Cardiac septum (tissue), 1 donor: Measurements from ENCODE around the gene CBFA2T3. TPM values are rescaled to one million over a fixed set of nuclear protein-coding genes. Genes with fewer than 3 reads are reported as not detected.
"Not testable (repeated sequence)": the region's sequence is repeated elsewhere in the genome, so short reads cannot be mapped to it uniquely, and the experiment has no call there.

Source experiments
- DNase-seq: peaks from one replicate; pipeline ENCODE4 v3.0.0-alpha.2; 2020; ENCODE audit warnings: low spot score
- intact Hi-C: fragments of 100-400 bp; cut with DNase I; formaldehyde crosslinking; loops from one replicate; pipeline ENCODE4 v1.14.0; 2022
- long read RNA-seq: library from polyadenylated mRNA; unstranded; transcript quantifications from one replicate; pipeline ENCODE4 v2.0.0, GENCODE V29; 2021
- total RNA-seq: library from RNA; stranded (reverse); fragmentation: NEBNext Ultra II Directional; extraction: Animal tissue kit (Norgen Biotek cat#: 25700); gene quantifications from one replicate; pipeline ENCODE4 v1.2.1, GENCODE V29; 2021
- donor health status: DM: no; HTN: no; CAD: no.

The CBFA2T3 gene
- 5.9 TPM for total RNA-seq
- long read RNA-seq, full-length matches to known transcripts, result 1 of 9 reads
- long read RNA-seq, partial matches to known transcripts, result 6 of 9 reads
- long read RNA-seq, other reads (novel, unspliced or antisense), result 2 of 9 reads

DNA sequence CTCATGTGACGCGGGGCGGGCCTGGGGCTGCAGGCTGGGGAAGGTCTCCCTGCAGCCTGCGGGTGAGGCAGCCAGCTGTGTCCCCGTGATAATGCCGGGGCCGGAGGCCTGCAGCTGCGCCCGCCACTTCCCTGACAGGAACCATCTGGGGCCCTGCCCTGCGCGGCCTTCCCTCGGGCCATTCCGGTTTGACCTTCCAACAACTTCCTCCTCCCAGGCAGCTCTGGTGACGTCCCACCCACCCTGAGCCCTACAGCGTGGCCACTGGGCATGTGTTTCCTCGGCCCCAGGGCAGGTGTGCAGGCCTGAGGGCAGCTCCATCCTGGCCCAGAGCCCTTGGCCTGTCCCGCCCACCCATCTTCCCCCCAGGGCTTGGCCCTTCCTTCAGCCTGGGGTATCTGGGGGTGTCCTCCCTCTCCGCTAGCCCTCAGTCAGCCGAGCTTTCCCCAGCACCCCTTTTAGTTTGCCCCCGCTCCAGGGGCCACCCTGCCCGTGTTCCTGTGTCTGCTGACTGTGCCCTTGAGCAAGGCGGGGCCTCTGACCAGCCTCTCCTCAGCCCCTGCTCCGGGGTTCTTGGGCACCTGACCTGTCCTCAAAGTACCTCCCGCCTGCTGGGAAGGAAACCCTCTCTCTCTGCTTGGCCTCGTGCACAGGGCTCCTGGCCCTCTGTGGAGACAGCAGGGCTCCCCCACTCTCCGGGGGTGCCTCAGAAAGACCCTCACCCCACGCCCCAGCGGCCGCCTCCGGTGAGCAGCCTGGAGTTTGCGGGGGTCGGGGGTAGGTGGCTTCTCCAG, at the start of gene CBFA2T3:
Gene CBFA2T3 (minus strand): TSS at position 190 of the 794 bp plus-strand sequence. CDS start 400 bp downstream, outside the sequence.
- intact Hi-C loops, result no loop called here
- peak; percentile 94 for DNase-seq

DNA sequence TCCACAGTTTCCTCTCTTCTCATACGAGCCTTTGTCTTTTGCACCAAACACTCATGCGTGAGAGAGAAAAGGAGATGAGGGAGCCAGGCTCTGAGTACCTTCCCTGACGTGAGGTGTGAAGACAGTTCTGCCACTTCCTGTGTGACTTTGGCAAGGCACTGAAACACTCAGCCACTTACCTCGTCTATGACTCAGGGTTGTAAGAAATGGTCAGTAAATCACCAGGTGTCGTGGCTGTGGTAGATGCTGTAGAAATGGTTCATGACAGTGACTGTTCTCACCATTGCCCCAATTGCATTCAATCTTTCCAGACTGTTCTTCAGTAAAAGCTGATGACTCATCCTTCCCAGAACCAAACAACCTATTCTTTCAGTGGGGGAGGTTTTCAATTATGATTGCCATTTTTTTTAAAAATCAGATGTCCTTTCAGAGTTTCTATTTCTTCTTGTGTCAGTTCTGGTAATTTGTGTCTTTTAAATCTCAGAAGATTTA, 49.2 kb upstream of the CBFA2T3 start:
- no peak for DNase-seq
- intact Hi-C loops, result no loop called here

DNA sequence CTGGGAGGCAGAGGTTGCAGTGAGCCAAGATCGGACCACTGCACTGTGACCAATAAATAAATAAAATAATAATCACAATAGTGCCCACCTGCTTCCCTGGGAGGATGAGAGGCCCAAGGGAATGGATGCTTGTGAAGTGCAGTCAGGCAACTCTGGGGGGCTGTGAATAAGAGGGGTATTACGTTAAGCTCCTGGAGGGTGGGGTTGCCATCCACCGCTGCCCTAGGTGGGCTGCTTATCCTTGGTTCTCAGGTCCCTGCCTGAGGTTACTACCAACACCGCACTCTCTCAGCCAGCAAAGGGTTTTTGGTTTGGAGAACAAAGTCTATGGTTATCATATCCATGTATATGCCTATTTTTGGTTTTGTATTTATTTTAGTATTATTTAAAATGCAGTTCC, 48.6 kb upstream of the CBFA2T3 start:
- no peak for DNase-seq
- intact Hi-C loops, result no loop called here

DNA sequence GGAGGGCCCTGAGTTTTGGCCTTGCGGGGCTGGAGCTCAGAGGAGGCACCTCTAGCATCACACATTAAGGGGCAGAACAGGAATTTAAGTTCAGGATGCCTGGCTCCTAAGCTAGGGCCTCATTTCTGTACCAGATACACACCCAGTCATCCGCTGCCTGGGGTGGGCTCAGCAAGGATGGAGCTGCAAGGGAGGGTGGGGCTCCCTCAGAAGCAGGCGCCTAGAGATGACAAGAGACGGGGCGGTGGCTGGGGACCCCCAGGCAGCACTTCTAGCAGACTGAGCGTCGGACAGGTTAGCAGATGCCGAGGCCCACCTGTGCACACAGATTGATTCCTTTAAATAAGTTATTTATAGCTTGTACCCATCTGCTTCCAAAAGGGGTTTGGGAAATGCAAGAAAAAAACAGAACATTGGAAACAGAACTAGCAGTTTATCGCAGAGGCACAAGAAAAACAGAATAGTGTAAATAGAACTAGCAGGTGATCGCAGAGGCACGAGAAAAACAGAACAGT, 47.6 kb upstream of the CBFA2T3 start:
- no peak for DNase-seq
- intact Hi-C loops, result no loop called here

DNA sequence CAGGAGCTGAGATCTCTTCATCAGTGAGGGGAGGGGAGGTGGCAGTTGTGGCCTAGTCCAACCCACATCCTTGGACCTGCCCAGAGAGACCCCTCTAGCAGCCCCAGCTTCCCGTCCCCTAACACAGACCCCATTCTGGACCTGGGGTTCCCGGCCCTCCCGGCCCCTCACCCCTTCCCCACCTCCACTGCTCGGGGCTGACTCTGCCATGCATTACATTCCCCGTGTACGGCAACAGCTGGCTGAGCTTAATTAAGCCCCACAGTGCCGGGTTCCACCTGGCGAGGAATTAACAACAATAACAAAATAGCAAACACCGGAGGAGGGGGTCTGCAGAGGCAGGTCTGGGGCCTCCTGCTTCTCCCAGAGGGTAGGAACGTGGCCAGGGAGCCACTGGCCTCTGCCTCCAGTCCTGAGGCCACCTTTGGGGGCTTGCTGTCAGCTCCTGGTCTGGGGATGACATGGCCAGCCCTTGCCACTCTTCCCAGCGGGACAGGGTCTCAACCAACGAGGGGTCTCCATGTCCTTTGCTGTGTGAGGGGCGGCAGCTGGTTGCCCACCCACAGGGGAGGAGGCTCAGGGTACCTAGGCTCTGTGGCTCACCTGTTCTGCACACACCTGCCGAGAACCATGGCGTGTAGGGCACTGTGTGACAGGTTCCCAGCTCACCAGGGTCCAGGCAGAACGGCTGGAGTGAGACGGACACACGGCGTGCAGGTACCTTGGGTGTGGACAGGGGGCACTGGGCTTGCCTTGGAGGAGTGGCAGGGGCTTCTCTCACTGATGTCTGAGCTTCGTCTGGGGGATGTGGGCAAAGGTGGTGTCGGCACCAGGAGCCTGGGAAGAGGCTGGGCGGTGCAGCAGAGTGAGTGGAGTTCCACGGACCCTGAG, 46.9 kb upstream of the CBFA2T3 start:
- intact Hi-C loops, result no loop called here
- DNase-seq, result no peak

DNA sequence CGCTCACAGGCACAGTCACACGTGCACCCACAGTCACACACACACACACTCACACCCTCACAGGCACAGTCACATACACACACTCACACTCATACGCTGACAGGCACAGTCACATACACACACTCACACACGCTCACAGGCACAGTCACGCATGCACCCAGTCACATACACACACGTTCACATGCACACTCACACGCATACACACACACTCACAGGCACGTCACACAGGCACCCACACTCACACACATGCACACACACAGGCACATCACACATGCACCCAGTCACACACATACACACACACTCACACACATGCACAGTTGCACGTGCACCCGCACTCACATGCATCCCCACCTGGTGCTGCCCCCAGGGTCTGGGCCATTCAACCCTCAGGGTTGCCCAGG, 46.1 kb upstream of the CBFA2T3 start:
- intact Hi-C loops, result no loop called here
- DNase-seq, result no peak

DNA sequence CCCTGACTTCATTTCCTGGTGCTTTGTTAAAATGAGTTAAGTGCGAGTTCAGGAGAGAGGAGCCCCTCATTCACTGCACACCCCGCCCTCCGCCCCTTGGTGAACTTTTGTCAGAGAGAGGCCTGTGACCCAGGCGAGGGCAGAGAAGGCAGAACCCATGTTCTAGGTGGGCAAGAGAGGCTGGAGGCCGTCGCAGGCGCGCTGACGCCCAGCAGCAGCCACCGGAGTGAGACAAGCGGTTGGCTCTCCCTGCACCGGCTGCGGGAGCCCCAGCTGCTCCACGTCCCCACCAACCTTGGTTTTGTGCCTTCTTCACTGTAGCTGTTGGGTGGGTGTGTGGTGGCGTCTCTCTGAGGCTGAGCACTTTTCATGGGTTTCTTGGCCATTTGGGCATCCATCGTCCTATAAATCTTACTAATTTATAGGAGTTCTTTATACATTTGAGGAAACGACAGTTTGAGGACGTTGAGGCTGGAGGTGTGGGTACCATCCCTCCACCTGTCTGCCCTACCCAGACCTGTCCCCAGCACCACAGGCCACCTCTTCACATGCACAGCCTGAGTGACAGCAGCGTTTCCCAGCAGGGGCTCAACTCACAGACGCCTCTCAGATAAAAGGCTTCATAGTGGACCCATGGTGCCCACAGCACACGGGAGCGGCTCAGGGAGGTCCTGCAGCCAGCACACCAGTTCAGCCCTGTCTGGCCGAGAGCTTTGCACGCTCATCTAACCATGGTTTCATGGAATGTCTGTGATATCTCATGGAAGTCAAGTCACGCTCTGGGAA, 45.2 kb upstream of the CBFA2T3 start:
- no peak for DNase-seq
- intact Hi-C loops, result no loop called here

DNA sequence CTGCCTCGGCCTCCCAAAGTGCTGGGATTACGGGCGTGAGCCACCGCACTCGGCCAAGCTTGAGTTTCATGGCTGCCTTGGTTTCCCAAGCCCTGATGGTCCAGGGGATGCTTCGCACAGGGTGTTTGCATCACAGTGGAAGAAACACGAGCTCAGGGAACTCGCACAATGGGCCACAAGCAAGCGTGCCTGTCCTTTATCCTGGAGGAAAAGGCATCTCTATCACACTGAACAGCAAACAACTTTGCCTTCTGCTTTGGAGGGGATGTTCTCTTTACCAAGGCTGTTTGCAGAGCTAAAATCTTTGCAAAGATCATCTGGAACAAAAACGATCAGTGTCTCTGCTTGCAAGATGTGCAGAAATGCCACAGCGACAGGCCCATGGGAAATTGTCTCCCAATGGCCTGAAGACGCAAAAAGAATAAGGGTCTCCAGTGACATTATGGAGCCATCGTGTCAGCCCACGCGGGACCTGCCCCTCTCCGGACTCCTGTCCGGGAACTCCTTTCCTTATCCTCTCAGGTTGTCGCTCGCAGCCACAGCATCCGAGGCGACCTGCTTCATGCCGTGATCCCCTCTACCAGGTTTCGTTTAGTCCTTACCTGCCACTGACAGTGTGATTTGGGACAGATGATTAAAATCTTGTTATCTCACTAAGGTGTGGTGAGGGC, 44.1 kb upstream of the CBFA2T3 start:
- intact Hi-C loops, result no loop called here

DNA sequence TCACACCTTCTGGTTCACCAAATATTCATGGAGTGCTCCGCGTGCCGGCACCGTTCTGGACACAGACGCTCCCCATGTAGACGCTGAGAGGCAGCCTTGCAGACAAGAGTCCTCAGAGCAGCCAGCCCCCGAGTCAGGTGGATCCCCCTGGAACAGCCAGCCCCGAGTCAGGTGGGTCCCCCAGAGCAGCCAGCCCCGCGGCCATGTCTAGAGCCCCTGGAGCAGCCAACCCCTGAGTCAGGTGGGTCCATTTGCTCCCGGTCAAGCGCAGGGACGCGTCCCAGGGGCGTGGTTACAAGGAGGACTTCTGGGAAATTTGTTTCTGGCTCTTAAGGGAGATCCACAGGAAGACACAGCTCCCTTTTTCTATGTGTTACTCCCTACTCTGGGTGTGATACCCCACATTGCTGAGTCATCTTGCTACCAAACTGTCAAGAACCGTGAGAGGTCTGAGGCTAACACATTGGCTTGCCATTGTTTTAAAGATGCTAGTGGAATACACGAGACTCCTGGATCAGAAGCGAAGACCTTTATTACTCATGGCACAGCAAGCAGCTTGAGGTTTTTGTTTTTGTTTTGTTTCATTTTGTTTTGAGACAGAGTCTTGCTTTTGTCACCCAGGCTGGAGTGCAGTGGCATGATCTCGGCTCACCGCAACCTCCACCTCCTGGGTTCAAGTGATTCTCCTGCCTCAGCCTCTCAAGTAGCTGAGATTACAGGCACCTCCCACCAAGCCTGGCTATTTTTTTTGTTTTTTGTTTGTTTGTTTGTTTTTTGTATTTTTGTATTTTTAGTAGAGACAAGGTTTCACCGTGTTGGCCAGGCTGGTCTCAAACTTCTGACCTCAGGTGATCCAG, 43.3 kb upstream of the CBFA2T3 start:
- no peak for DNase-seq

More for the DNA sequence above, 44.1 kb upstream of the CBFA2T3 start:
- no peak for DNase-seq

DNA sequence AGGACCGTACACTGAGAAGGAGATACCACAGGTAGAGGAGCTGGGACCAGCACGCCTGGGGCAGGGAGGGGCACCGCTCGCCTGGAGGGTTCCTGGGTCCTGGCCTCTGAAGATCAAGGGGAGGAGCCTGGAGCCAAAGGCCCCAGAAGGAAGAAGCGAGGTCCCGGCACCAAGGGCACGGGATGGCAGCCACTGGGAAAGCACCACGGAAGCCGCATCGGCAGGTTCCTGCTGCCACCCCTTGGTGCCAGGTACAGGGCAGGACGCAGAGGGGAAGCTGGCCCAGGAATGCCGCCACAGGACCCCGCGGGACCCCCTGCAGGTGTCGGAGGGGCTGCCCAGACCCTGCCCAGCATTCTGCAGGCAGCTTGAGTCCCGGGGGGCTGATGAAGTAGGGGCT, 42.5 kb upstream of the CBFA2T3 start:
- intact Hi-C loops, result no loop called here
- no peak for DNase-seq

More for the DNA sequence above, 43.3 kb upstream of the CBFA2T3 start:
- intact Hi-C loops, result no loop called here

DNA sequence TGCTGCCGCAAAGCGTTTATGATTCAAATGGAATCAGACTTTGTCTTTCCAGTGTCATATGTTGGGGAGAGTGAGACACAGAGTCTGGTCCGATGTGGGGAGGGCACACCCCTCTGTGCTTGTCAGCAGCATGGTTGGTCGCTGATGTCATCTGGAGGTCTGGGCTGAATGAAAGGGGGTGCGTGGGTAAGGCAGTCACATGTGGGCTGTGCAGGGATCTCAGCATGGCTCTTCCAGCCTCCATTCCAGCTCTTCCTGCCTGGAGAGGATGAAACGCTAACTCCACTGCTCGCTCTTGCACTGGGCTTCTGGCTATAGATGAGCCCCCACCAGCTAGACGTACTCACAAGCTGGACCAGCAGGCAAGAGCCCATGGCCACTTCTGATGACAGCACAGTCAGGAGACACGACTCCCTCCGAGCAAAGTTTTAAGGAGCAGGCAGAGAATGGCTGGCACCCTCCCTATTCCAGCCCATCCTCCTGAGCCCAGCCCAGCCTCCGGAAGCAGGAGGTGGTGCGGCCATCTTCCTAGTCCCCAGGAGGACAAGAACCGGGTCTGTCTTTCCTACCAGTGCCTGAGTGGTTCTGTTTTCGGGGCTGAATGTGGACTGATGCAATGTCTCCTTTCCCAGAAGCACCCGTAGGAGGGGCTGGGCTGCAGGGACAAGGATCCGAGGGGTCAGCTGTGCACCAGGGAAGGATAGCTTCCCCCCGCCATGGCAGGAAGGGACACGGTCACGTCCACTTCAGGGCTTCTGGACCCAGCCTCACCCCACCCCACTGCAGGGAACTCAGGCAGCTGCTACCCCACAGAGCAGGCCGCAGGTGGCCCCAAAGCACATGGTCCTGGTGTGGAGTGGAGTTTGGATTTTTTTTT, 41.5 kb upstream of the CBFA2T3 start:
- no peak for DNase-seq
- intact Hi-C loops, result no loop called here

DNA sequence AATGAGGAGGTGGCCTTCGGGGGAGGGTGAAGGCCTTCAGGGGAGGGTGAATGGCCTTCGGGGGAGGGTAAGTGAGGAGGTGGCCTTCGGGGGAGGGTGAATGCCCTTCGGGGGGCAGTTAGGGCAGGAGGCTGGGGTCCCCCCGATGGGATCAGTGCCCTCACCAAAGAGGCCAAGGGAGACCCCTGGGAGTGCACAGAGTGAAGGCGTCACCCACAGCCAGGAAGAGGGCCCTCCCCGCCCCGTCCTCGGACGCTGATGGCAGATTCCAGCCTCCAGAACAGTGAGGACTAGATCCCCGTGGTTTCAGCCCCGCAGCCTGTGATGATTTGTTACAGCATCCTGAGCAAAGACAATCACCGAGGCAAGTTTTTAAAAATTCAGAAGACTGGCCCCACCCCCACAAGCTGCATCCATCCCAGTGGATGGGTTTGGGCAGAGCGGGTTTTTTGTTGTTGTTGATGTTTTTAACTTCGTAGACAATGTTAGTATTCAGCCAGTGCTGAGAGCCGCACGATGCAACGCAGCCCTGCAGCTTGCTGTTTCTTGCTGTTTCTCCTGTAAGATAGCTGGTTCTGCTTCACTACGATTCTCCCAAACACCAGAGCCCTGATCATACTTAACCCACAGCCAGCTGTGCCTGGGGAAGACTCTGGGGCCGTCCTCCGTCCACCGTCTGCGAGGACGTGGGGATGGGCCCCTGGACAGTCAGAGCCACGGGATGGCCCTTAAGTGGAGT, 40.7 kb upstream of the CBFA2T3 start:
- DNase-seq, result no peak
- intact Hi-C loops, result no loop called here

DNA sequence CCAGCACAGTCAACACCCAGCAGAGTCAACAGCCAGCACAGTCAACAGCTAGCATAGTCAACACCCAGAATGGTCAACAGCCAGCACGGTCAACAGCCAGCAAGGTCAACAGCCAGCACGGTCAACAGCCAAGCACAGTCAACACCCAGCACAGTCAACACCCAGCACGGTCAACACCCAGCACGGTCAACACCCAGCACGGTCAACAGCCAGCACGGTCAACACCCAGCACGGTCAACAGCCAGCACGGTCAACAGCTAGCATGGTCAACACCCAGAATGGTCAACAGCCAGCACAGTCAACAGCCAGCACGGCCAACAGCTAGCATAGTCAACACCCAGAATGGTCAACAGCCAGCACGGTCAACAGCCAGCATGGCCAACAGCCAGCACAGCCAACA, 39.6 kb upstream of the CBFA2T3 start:
- intact Hi-C loops, DNase-seq: not testable (repeated sequence)

DNA sequence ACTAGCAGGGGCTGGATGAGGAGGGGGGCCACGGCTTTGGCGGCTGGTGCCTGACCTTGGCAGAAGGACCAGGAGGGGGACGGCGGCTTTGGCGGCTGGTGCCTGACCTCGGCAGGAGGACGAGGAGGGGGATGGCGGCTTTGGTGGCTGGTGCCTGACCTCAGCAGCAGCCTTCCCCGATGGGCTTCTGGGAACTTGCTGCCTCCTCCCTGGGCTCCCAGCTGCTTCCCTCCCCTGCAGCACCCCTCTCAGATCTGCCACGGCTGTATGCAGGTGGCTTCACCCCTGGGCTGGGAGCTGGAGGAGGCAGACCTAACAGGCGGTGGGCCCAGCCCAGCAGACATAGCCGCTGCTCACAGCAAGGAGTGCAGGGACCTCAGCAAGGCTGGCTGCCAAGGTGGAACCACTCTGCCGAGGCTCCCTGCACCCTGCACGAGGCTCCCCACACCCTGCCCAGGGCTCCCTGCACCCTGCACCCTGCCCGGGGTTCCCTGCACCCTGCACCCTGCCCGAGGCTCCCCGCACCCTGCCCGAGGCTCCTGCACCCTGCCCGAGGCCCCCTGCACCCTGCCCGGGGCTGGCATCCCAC, 38.4 kb upstream of the CBFA2T3 start:
- DNase-seq, result no peak
- intact Hi-C loops, result no loop called here

DNA sequence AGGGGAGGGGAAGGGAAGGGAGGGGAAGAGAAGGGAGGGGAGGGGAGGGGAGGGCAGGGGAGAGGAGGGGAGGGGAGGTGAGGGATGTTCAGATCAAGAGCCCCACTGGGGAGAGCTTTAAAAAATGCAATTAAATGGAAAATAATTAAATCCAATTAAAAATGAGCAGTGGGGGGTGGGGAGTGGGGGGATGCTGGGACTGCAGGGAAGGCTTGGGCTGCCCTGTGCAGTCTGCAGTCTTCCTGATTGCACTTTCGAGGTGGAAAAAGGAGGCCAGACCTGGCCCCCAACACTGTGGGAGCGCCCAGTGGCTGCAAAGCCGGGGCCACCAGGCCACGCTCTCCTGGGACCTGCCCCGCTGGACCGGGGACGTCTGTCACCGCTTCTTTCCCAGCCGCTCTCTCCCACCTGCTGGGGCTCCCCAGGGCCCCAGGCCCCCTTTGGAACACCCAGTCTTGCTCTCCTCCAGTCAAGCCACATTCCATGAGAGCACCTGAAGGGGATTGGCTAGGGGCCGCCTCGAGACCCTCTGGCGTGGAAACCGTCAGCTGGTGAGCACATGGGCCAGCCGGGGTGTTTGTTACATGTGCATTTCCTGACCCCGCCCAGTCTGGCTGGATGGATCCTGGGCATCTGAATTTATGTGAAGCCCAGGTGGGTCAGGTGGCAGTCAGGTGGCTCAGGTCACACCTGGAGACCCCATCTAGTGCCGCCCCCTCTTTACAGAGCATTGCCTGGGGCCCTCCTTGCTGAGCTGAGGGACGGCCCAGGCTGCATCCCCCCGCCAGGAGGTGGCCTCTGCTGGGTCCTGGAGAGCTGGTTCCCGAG, 37.6 kb upstream of the CBFA2T3 start:
- DNase-seq, result no peak
- intact Hi-C loops, result no loop called here
